D341Med (cell line): Measurements from ENCODE around the gene RNF214.

Source experiments
- DNase-seq: peaks from one replicate; pipeline ENCODE4 v3.0.0; 2012; ENCODE audit warnings: low spot score

RNF214 gene

GRCh38 chr11:117214404-117215110 is 17.9 kb upstream of the RNF214 start:
- DNase-seq = no peak

GRCh38 chr11:117217141-117218084 is 15.1 kb upstream of the RNF214 start:
- DNase-seq = no peak

DNA sequence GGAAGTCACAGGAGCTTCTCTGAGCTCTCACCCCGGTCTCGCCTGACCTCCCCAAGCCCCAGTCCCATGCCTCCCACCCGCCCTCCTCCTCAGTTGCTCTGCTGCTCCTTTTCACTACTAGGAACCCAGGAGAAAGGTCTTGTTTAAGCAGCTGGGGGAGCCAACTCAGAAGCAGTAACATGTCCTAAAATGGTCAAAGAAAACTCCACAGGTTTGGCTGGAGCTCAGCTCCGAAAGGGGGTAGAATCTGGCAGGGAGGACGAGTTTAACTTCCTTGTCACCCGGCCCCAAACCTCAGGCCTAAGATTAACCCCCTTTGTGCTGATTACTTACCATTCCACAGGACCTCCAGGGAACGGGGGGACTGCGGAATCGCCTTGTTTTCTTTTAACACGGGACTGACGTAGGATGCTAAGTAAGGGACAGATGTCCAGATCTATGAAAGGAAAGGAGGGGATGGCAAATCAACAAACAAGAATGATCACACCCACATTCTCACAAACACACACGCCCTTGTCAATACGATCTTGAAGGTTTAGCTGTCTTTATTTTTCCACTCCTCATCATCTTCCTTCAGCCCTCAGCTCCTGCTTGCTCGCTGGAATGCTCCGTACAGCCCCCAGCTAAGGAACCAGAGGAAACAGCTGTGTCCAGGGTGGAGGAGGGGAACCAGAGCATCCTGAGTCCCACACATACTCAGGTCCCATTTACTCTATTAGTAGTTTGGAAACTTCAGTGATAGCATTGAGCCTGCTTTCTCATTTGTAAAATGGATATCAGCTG is 14.1 kb upstream of the RNF214 start:
- no peak for DNase-seq

- DNase-seq = no peak
These were observed 13.5 kb upstream of the RNF214 start for GRCh38 chr11:117219001-117219400.

GRCh38 chr11:117219455-117219854 is 13.0 kb upstream of the RNF214 start:
- no peak for DNase-seq

- no peak for DNase-seq
These were observed 12.5 kb upstream of the RNF214 start for GRCh38 chr11:117219995-117220394.

DNA sequence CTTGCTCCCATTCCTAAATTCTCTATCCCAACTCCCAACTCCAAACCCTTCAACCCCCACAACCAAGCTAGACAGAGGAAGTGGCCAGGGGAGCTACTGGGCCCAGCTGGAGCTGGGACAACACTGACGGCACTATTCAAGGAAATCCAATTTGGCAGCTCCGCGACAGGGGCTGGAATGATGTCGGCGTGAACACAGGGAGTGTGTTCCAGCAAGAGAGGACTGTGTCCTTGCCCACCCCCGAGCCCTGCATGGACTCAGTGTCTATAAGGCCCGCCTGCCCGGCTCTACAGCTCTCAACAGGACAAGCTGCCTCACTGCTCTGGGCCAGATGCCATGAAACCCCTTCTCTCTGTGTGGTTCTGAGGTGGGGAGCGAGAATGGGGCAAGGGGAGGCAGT is 11.9 kb upstream of the RNF214 start:
- no peak for DNase-seq

GRCh38 chr11:117220999-117221774 is 11.3 kb upstream of the RNF214 start:
- no peak for DNase-seq

DNA sequence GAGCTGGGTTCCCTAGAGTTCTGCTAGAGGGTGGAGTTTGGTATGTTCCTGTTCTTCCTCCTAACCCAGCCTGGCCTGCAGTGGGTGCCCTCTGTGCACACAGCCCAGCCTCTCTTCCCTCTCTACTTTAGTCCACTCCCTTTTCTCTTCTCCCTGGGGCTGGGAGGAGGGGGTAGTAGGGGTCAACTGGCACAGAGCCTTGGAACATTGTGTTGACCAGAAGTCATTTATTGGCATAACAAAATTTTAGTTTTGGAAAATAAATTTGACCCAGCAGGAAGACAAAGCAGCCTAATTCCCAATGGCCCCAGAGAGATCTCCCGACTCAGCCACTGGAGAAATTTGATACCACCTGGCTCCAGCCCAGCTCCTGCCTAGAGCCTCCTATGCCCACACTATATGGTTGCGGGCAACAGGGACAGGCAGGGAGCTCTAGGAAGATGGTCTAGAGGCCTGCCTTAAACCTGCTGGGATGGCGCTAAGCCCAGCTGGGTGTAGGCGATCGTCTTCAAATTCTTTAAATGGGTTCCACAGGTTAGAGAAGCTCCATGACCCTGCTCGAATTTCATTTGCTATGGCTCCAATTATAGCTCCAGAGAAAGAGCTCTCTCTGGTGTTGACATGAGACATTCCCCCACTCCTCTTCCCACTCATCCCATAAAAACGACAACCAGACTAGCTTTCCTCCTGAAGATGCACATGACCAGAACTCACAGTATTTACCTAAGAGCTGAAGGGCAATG is 10.5 kb upstream of the RNF214 start:
- DNase-seq = peak; percentile 66

DNA sequence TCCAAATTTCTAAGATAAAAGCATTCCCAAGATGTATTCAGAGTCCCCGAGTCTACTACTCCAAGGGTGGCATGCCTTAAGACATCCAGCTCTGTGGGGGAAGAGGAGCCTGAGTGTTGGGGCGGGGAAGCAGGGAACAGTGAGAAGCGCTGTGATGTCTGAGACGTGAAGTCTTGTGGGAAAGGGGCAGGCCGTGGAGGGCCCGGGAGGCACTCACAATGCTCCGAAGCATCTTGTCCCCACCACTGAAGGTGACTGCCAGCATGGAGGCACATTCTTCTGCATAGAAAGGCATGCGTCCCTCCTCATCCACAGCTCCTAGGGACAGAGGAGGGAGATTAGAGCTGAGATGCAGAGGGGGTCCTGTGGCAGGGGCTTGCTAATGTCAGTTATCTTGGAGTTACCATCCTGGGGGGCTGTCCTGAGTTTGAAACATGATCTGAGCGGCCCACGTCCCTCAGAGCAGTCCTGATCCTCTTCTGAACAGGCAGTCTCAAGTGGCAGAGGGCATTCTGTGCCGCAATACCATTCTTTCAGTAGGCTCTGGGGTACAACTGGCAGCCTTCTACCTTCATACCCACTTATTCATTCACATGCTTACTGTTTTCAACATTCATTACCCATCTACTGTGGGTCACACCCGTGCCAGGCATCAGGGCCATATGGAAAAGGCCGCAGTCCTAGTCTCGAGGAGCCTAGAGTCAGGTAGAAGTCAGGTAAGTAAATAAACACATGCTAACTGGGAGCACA is 9.3 kb upstream of the RNF214 start:
- DNase-seq = no peak

DNA sequence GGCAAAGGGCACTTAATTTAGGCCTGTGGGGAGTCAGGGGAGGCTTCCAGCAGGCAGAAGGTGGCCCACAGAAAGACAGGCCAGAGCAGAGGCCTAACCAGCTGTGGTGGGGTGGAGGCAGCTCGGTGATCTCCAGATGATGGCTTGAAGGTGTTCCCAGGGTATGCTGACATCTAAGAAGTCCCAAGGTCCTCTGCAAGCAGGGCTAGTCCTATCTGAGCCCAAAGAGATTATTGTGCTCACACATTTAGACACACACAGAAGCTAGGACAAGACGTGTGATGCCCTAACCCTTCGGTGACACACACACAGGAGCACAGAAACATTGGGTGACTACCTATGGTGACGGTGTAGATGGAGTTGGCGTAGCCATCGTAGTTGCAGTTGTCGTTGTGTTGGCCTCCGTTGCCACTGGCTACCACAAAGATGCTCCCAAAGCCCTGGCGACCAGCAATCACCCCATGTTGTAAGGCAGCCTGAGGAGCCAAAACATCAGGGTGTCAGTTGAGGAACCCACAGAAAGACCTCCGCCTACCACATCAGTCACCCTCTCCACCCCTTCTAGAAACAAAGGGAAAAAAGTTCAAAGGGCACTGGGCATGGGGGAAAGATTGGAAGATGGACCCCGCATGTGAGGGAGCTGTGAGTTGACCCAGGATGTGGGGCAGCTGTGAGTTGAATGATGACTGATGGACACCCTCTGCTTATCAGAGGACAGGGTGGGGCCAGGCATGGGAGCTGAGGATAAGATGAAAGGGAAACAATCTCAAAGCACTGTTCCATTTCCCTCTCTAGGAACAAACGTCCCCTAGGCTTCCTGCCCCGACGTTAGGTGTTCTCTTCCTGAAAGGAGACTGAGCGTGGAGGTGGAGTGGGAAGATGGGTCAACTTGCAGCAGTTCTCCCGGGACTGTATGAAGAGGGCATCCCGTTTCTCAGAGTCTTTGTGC is 8.5 kb upstream of the RNF214 start:
- DNase-seq = no peak

GRCh38 chr11:117225553-117226170 is 6.8 kb upstream of the RNF214 start:
- DNase-seq = no peak

DNA sequence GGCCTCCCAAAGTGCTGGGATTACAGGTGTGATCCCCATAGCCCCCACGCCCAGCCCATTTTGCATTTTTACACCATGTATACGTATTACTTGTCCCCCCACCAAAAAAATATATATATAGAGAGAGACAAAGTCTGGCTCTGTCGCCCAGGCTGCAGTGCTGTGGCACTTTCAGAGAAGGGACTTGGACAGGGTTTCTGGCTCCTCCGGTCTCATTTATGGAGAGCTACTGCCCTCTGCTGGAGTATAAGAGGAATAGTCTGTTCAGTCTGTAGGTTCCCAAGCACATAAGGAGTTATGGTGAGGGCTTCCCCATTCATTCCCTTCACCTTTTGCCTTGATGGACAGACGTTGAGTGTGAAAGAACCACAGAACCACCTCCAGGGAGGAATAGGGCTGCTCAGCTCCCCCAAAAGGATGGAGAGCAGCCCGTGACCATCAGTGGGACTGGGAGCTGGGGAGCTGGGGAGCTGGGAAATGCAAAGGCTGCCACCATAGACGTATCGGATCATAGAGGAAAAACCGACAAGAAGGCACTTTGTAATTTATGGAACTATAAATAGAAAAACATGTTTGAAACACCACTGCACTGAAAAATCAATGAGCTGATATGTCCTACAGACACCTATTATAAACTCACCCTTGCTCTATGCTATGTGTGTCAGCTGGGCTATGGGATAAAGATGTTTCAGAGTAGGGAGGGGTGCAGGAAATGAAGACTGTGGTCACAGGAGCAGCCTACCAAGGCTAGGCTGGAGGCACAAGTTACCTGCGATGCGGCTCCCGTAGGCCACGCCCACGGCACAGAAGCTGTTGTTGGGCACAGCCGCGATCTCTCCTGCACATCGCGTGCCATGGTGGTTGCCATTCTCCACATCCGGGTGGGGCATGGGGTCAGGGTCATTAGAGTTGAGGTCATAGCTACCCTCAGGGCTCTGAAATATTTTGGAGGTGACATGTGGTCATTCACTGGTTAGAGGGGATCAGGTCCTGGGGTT is 5.8 kb upstream of the RNF214 start:
- DNase-seq = peak; percentile 73

- no peak for DNase-seq
These were observed 4.4 kb upstream of the RNF214 start for GRCh38 chr11:117228091-117228490.

DNA sequence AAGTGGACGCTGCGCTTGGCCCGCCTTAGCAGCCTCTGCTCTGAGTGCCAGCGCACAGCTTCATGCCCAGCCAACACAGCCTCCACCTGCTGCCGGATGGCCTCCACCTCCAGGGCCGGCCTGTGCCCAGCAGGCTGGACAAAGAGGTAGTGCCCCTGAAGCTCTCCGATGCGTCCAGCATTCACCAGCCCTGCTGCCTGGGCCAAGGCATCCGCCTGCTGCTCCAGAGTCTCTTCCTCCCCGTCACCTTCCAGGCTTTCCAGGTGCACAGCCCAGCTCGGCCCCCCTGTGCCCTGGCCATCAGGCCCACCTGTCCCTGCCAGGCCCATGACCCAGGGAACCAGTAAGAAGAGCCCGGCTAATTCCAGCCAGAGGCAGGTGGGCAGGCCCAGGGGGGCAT is 3.1 kb upstream of the RNF214 start:
- DNase-seq = no peak

GRCh38 chr11:117229931-117230285 is 2.6 kb upstream of the RNF214 start:
- no peak for DNase-seq

DNA sequence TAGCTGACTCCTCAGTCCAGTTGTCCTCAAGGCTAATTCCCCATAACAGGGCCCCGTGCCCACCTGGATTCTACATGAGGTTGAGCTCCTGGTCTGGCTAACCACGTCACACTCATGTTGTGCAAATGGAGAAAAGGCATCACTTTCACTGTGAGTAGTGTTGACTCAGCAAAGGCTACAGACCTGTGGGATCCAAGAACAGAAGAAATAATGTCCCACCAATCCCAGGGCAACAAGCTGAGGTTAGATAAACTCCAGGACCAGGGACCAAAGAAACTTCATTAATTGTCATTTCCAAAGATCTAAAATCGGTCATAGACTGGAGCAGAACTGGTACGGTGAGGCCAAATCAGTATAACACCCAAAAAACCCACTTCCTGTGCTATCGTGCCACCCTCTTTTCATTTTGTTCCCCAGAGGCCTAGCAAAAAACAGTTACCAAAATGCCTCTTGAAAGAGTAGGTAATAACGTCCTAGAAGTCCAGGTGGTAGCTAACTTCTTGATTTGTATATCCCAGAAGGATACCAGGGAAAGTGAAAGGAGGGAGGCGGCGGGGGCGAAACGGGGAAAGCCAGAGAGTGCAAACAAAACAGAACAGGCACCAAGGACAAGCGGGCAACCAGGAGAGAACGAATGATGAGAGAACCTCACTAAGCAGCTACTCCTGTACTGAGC is 2.0 kb upstream of the RNF214 start:
- DNase-seq = no peak
